Measurements from ENCODE around the gene YPEL2.
"Not testable (repeated sequence)": the region's sequence is repeated elsewhere in the genome, so short reads cannot be mapped to it uniquely, and the experiment has no call there.

GRCh38 chr17:59311521-59311920, 19.9 kb upstream of the YPEL2 start:
- not testable (repeated sequence) for TF ChIP-seq POLR2AphosphoS5 (IDR thresholded peaks at IDR 0.05; ENCODE audit: insufficient read depth in 1 of 2, low read depth in 1 of 2); CTCF (IDR thresholded peaks at IDR 0.05)
